HG03025 (cell line): ENCODE results near the gene PANK3.

Experiments used
- ATAC-seq: cut with Tn5 transposase; IDR thresholded peaks from one replicate; pipeline ENCODE4 v1.9.1; 2021; ENCODE audit warnings: mild to moderate bottlenecking, moderate library complexity; ENCODE audit not compliant: unreplicated experiment, low FRiP score

Gene PANK3

DNA sequence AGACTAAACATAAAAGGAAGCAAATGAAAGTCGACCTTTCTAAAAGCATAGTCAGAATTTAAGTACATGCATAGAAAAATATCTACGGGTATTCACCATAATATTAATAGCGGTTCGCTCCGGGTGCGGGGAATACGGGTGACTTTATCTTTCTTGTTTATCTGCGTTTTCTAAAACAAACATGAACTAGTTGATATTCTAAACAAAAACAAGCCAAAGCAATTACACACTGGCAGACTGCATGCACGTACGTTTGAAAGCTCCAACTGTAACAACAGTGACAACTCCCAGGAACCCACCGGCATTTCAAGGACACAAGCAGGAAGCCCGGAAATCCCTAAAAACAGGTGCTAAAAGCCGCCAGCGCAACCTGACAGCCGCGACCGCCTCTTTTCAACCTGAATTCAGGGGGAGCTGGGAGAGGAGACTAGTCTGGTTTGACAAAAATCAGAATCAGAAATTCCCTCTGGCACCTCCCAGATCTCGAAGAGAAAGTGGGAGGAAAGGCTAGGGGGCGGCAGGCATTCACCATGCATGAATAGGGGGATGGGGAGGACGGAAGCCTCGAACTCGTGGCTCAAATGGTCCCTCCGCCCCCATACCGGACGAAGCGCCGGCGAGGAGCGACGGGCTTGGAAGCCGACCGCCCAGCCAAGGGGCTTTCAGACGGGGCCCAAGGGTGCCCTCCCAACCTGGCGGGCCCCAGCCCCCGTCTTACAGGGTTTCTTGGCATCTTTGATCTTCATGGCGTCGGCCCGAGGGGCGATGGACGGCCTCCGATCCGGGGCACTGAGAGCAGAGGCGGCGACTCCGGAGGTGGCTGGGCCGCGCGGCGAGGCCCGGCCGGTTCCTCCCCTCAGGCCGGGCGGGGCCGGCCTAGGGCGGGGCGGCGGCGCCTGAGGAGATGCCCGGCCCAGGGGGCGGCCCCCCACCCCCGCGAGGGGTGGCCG is at the start of gene PANK3:
Gene PANK3, minus strand, starts transcription at position 831 of the 950 bp plus-strand sequence. Its CDS starts 85 bp downstream, at position 746.
- peak; percentile 60 for ATAC-seq

DNA sequence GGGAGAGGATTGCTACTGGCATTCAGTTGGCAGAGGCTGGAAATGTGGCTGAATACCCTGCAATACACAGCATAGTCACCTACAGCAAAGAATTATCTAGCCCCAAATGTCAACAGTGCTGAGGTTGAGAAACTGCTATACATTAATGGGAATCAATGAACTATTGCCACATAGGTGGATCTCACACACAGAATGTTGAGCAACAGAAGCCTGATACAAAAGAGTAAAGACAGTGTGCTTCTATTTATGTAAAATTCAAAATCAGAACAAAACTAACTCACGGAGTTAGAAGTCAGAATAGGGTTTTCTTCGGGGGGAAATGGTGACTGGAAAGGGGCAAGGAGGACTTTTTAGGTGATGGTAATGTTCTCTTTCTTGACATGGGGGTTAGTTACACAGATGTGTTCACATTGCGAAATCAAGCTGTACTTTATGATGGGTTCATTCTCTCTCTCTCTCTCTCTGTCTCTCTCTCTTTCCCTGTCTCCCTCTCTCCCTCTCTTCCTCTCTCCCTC is 45.7 kb upstream of the PANK3 start:
- no peak for ATAC-seq

- ATAC-seq, result no peak
Observed at GRCh38 chr5:168620807-168621206, 41.6 kb upstream of the PANK3 start.

DNA sequence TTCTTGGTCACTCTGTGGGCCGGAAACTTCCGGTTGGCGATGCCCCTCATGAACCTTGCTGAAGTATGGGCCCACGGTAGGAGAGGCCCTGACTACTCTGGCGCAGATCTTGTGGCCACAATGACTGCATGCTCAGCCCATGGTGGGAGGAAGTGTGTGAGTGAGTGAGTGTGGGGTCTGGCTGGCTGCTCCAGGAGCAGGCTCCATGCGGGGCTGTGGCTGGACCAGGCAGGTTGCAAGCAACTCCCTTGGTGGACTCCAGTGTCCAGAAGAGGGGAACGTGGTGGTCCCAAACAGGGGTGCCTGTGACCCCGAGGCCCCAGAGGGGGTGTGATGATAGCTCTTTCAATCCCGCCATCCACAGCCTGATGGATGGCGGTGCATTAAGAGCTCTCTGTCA is 35.5 kb upstream of the PANK3 start:
- ATAC-seq, result no peak

DNA sequence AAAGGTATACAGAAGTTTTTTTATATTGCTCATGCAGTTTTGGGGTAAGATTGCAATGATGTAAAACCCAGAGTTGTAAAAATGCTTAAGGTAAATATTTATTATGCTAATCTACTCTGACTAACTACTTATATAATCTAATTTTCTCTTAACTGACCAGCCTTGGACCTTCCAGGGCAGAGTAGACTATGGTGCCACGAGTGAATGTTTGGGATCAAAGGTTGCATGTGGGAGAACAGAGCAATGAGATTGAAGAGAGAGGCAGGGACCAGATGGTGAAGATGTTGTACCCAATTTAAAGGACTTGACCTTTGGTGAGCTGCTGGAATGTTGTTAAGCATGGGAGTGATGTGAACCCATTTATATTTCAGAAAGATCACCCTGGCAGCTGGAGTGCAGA is 34.8 kb upstream of the PANK3 start:
- no peak for ATAC-seq

DNA sequence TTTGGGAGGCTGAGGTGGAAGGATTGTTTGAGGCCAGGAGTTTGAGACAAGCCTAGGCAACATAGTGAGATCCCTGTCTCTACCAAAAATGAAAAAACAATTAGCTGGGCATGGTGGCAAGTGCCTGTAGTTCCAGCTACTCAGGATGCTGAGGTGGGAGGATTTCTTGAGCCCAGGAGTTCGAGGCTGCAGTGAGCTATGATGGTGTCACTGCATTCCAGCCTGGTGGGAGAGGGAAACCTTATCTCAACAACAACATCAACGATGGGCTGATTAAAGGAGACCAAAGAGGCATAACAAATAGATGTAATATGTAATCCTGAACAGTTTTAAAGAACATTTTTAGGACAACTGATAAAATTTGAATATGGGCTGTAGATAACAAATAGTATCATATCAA is 34.2 kb upstream of the PANK3 start:
- no peak for ATAC-seq

GRCh38 chr5:168612996-168613395 is 33.8 kb upstream of the PANK3 start:
- ATAC-seq, result no peak

GRCh38 chr5:168612123-168612522 is 33.0 kb upstream of the PANK3 start:
- ATAC-seq, result no peak

- ATAC-seq, result no peak
Observed at GRCh38 chr5:168611165-168611564, 32.0 kb upstream of the PANK3 start.

DNA sequence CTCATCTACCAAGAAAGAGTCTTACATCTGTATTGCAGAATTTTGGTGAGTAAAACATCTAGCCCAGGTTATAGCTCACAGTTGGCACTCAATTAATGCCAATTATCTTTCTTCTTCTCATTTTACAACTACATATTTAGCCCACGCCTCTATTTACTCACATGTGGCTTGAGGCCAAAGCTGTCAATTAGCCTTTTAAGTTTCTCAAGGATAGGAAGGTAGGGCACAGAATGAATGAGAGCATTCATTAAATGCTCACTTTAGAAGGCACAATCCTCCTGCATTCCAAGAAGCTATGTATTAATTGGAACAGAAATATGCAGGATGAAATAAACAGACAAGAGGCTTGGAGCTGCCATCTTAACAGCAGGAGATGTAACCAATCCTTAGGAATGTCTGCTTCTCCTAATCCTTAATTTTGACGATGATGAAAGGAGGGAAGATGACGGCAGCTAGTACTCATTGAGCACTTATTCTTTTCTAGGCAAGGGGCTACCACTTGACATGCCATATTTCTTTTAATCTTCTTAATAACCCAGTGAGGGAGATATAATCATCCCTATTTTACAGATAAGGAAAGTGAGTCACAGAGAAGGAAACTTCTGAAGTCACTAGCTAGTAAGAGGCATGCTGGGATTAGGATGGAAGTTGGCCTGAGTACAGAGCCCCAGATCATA is 30.8 kb upstream of the PANK3 start:
- no peak for ATAC-seq

- ATAC-seq, result no peak
Observed at GRCh38 chr5:168608821-168609220, 29.7 kb upstream of the PANK3 start.

GRCh38 chr5:168608386-168608785 is 29.2 kb upstream of the PANK3 start:
- ATAC-seq, result no peak

GRCh38 chr5:168607946-168608345 is 28.8 kb upstream of the PANK3 start:
- no peak for ATAC-seq

DNA sequence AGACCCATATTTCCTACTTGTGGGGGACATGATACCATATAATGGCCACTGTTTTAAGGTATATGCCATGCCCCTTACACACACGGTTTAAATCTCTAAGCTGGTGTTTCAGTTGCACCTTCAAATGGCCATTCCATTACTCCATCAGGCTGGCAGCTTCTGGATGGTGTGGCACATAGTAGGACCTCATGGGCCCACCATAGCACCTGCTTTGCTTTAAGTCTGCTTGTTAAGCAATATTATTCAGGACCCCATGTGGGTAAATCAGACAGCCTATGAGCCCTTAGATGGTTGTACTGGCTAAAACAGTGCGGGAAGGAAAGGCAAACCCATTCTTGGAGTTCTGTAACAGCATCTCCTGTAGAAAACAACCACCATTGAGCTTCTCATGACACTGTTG is 27.4 kb upstream of the PANK3 start:
- no peak for ATAC-seq

DNA sequence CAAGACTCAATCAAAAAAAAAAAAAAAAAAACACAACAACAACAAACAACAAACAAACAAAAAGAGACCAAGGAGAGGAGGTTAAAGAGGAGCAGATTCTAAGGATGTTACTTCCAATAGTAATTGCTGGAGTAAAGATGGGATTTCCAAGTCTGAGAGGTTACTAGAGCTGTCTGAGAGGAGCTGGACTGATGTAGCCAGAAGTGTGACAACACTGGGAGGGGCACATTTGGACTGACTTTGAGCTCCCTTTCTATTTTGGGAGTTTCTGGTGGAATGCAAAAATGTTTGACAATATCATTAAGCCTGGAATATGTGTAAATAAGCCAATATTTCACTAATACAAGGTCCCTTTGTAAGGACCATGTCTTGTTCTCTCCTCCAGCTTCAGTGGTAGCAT is 25.3 kb upstream of the PANK3 start:
- ATAC-seq, result no peak

GRCh38 chr5:168603746-168604145 is 24.6 kb upstream of the PANK3 start:
- ATAC-seq, result no peak

DNA sequence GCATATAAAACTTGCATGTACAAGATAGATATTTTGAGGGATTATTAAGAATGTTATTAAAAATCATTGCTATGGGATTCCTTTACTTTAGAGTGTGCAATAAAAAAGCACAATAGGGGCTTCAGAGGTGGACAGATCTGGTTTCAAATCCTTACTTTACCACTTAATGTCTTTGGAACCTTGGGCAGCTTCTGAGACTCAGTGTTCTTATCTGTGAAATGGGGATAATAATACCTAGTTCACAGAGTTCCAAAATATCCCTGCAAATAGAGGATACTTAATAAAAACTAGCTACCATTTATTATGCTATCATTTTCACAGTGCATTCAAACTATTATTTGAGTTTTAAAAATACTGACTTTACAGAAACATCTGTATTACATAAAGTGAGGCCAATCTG is 23.3 kb upstream of the PANK3 start:
- ATAC-seq, result no peak

- no peak for ATAC-seq
Observed at GRCh38 chr5:168601972-168602371, 22.8 kb upstream of the PANK3 start.

GRCh38 chr5:168600409-168600808 is 21.2 kb upstream of the PANK3 start:
- no peak for ATAC-seq

DNA sequence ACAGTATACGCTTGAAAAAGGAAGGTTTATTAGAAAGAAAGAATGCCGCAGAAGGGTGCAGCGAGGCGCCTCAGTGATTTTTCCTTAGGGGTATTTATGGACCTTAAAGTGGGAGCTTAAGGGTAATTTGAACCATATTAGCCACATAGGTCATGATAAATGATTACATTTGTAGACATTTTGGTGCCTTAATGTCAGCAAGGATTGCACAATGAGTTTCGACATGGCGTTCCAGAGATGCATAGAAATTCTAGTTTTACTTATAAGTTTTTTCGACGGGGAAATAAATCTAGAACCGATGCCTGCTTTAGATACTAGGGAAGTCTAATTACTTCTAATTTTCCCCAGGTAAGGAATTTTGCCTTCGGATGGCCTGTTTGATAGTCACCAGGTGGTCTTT is 20.7 kb upstream of the PANK3 start:
- ATAC-seq, result no peak

DNA sequence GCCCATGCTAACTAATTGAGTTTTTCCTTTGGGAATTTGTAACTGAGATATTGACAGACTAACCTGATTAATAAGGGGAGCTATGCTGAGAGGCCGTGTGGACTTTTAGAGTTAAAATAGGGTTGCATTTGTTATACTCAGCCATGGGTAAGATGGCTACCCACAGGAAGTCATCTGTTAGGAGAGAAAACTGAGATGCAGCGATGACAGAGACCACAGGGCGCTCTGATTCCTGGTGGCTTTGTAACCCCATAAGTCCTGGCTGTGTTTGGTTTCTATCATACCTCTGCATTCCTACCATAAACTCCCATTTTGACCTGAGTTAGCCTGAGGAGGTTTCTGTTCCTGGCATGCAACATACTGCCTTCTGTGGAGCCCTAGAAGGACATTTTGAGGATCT is 19.5 kb upstream of the PANK3 start:
- ATAC-seq, result no peak

DNA sequence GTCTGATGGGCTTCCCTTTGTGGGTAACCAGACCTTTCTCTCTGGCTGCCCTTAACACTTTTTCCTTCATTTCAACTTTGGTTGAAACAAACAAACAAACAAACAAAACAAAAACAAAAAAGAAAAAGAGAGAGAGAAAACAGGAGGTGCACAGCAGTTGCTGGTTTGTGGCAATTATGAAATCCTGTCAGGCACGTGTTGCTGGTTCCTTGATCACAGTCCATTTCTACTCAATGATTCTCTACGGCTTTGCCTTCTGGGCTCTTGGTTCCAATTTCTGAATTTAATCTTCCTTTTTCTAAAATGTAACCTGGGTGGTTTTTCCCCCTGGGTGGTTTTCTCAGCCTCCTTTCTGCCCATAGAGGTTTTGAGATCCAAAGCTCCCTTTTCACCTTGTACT is 17.8 kb upstream of the PANK3 start:
- ATAC-seq, result no peak
